MCF 10A (cell line): ENCODE results near the gene FOXQ1. TPM values are rescaled to one million over a fixed set of nuclear protein-coding genes. Genes with fewer than 3 reads are reported as not detected.

Source experiments
- BruUV-seq: library from RNA; stranded (reverse); fragments of 400-500 nt; replicated peaks from 2 replicates; lab custom pipeline; 2021; lab: Mats Ljungman, UMichigan
- CTCF ChIA-PET: fragments of 300-600 bp; sonication (Branson Sonifier 250); formaldehyde crosslinking; extraction: SDS; loops from one replicate; lab custom pipeline; 2021; ENCODE audit warnings: antibody characterized with exemption, inconsistent platforms; lab: Yijun Ruan, JAX
- POLR2A ChIA-PET: fragments of 300-600, 350-650 bp; sonication (Branson Sonifier 250); formaldehyde crosslinking; extraction: SDS; loops from one replicate; lab custom pipeline; 2020; ENCODE audit warnings: antibody characterized with exemption, inconsistent platforms; lab: Yijun Ruan, JAX
- DNase-seq: peaks from one replicate; pipeline ENCODE4 v3.0.0-alpha.2; 2018; ENCODE audit not compliant: unreplicated experiment
- H3K27ac Mint-ChIP-seq: one replicate; pipeline ENCODE4 v1.8.0; 2022; ENCODE audit warnings: mild to moderate bottlenecking, low read depth, mixed read lengths; ENCODE audit not compliant: unreplicated experiment
- H3K27me3 Mint-ChIP-seq: one replicate; pipeline ENCODE4 v1.8.0; 2022; ENCODE audit warnings: mixed read lengths; ENCODE audit not compliant: insufficient read depth, unreplicated experiment
- H3K36me3 Mint-ChIP-seq: one replicate; pipeline ENCODE4 v1.8.0; 2022; ENCODE audit warnings: mild to moderate bottlenecking, moderate library complexity, mixed read lengths; ENCODE audit not compliant: insufficient read depth, unreplicated experiment
- H3K4me1 Mint-ChIP-seq: one replicate; pipeline ENCODE4 v1.8.0; 2022; ENCODE audit warnings: mixed read lengths; ENCODE audit not compliant: insufficient read depth, unreplicated experiment
- H3K4me3 Mint-ChIP-seq: one replicate; pipeline ENCODE4 v1.8.0; 2022; ENCODE audit warnings: mild to moderate bottlenecking, moderate library complexity, mixed read lengths; ENCODE audit not compliant: unreplicated experiment
- H3K9me3 Mint-ChIP-seq: one replicate; pipeline ENCODE4 v1.8.0; 2022; ENCODE audit warnings: mixed read lengths; ENCODE audit not compliant: unreplicated experiment
- intact Hi-C: fragments of 100-400 bp; cut with micrococcal nuclease; formaldehyde crosslinking; loops from 2 replicates; pipeline ENCODE4 v1.14.1; 2022
- total RNA-seq: library from RNA; stranded (reverse); gene quantifications from 2 replicates; pipeline ENCODE4 v1.2.3, GENCODE V29; 2022
- TF ChIP-seq, protein P1 (sequence below): fragments of 200-600 bp; IDR thresholded peaks from one replicate; pipeline ENCODE4 v1.8.0; 2022; ENCODE audit warnings: antibody characterized with exemption, mild to moderate bottlenecking; ENCODE audit not compliant: unreplicated experiment

The FOXQ1 gene
- total RNA-seq, 1 experiment from 2014 or later, result 5.6 TPM

- intact Hi-C loops, result loop anchor here (1.0 to 10.0 kb wide), 6 partner anchors 23 to 286 kb away; no protein-coding TSS in a partner anchor
- peak overlapping the region; percentile 77 for H3K4me3 Mint-ChIP-seq
- BruUV-seq, result TSS peak; percentile 69
- ChIA-PET POLR2A (interaction anchor here (0.6 to 5.5 kb wide), 34 partner anchors 12 to 708 kb away, joined by 3 to 78 read pairs (median 6); no protein-coding TSS in a partner anchor), CTCF (interaction anchor here (0.5 to 2.4 kb wide), 15 partner anchors 13 to 972 kb away, joined by 3 to 13 read pairs (median 3); no protein-coding TSS in a partner anchor)
- H3K4me1 Mint-ChIP-seq, result peaks cover 10% of the 10 kb centered on the region
- peak overlapping the region; percentile 70 for H3K27ac Mint-ChIP-seq
- H3K27me3 Mint-ChIP-seq, result no peaks in the 10 kb centered on the region
- TF ChIP-seq, protein P1, sequence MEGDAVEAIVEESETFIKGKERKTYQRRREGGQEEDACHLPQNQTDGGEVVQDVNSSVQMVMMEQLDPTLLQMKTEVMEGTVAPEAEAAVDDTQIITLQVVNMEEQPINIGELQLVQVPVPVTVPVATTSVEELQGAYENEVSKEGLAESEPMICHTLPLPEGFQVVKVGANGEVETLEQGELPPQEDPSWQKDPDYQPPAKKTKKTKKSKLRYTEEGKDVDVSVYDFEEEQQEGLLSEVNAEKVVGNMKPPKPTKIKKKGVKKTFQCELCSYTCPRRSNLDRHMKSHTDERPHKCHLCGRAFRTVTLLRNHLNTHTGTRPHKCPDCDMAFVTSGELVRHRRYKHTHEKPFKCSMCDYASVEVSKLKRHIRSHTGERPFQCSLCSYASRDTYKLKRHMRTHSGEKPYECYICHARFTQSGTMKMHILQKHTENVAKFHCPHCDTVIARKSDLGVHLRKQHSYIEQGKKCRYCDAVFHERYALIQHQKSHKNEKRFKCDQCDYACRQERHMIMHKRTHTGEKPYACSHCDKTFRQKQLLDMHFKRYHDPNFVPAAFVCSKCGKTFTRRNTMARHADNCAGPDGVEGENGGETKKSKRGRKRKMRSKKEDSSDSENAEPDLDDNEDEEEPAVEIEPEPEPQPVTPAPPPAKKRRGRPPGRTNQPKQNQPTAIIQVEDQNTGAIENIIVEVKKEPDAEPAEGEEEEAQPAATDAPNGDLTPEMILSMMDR, result no peak
- H3K36me3 Mint-ChIP-seq, result no peaks in the 10 kb centered on the region
- no peak for DNase-seq
- no peaks in the 10 kb centered on the region for H3K9me3 Mint-ChIP-seq
Observed at GRCh38 chr6:1312473-1313367, 822 bp downstream of the FOXQ1 start.

DNA sequence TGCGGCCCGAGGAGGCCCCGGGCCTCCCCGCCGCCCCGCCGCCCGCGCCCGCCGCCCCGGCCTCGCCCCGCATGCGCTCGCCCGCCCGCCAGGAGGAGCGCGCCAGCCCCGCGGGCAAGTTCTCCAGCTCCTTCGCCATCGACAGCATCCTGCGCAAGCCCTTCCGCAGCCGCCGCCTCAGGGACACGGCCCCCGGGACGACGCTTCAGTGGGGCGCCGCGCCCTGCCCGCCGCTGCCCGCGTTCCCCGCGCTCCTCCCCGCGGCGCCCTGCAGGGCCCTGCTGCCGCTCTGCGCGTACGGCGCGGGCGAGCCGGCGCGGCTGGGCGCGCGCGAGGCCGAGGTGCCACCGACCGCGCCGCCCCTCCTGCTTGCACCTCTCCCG lies 1.5 kb downstream of the FOXQ1 start:
- no peaks in the 10 kb centered on the region for H3K9me3 Mint-ChIP-seq
- no peak overlapping the region for H3K27ac Mint-ChIP-seq

DNA sequence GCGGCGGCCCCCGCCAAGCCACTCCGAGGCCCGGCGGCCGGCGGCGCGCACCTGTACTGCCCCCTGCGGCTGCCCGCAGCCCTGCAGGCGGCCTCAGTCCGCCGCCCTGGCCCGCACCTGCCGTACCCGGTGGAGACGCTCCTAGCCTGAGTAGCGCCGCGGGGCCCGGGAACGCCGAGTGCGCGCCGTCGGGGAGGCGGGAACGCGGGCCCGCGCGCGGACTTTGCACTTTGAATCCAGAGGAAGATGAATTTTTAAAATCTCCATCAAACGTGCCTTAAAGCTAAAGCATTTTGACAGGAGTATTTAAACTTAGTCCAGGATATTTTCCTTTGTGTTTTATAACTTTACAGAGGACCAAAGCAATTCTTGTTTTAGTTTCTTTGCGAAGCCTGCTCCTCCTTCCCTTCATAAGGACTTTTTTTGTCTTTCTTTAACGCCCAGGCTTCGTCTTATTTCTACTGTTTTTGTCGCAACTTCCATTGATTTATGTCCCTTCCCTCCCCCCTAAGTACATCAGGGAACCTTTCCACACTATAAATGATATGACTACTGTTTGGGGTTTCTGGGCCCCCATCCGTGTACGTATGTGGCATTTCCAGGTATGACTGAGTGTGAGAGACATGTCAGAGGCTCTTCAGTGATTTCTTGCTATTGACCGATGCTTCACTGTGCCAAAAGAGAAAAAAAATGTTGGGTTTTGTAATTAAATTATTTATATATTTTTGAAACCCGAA lies 2.0 kb downstream of the FOXQ1 start:
- no peak overlapping the region for H3K27ac Mint-ChIP-seq
- ChIA-PET CTCF (interaction anchor here (0.7 to 2.4 kb wide), 6 partner anchors 9 to 280 kb away, joined by 3 to 13 read pairs (median 4); no protein-coding TSS in a partner anchor), POLR2A (interaction anchor here (0.6 to 5.5 kb wide), 15 partner anchors 10 to 506 kb away, joined by 3 to 78 read pairs (median 4); no protein-coding TSS in a partner anchor)
- peak overlapping the region; percentile 77 for H3K4me3 Mint-ChIP-seq
- intact Hi-C loops, result loop anchor here (1.0 to 10.0 kb wide), 5 partner anchors 21 to 287 kb away; no protein-coding TSS in a partner anchor
- TF ChIP-seq, protein P1, result peak; percentile 71
- peak; percentile 46 for DNase-seq
- peaks cover 10% of the 10 kb centered on the region for H3K4me1 Mint-ChIP-seq
- H3K27me3 Mint-ChIP-seq, result no peaks in the 10 kb centered on the region
- TSS peak; percentile 69 for BruUV-seq
- H3K9me3 Mint-ChIP-seq, result no peaks in the 10 kb centered on the region
- H3K36me3 Mint-ChIP-seq, result no peaks in the 10 kb centered on the region

More for the DNA sequence above, 1.5 kb downstream of the FOXQ1 start:
- ChIA-PET POLR2A (interaction anchor here (0.6 to 5.5 kb wide), 25 partner anchors 11 to 707 kb away, joined by 3 to 78 read pairs (median 4); no protein-coding TSS in a partner anchor), CTCF (interaction anchor here (0.5 to 2.4 kb wide), 11 partner anchors 12 to 971 kb away, joined by 3 to 13 read pairs (median 3); no protein-coding TSS in a partner anchor)
- Mint-ChIP-seq H3K4me3 (peak overlapping the region; percentile 77), H3K36me3 (no peaks in the 10 kb centered on the region), H3K27me3 (no peaks in the 10 kb centered on the region), H3K4me1 (peaks cover 10% of the 10 kb centered on the region)
- TF ChIP-seq, protein P1, result no peak
- intact Hi-C loops, result loop anchor here (1.0 to 10.0 kb wide), 5 partner anchors 22 to 287 kb away; no protein-coding TSS in a partner anchor
- BruUV-seq, result no TSS peak
- no peak for DNase-seq
